Ishikawa (cell line): Measurements from ENCODE around the gene CDKN2A.

ENCODE experiments used
- EP300 ChIP-seq: IDR thresholded peaks from 2 replicates; pipeline ENCODE4 v1.6.1; 2012; ENCODE audit warnings: borderline replicate concordance
- MAX ChIP-seq: IDR thresholded peaks from 2 replicates; pipeline ENCODE4 v1.6.1; 2012
- YY1 ChIP-seq: IDR thresholded peaks from 2 replicates; pipeline ENCODE4 v1.6.1; 2012; ENCODE audit warnings: low read depth

GRCh38 chr9:21996858-21997257 is 2.7 kb upstream of the CDKN2A start:
- TF ChIP-seq MAX (no peak), EP300 (no peak), YY1 (no peak)
